Measurements from ENCODE around the gene REXO2. TPM values are rescaled to one million over a fixed set of nuclear protein-coding genes. Genes with fewer than 3 reads are reported as not detected.

The REXO2 gene
- total and polyA plus RNA-seq, 2 of the 8 experiments (the other 6 are each of a cell fraction or from before 2014, with no cell fraction given), result 111 to 114 TPM

GRCh38 chr11:114426280-114426679, 13.0 kb upstream of the REXO2 start (continued):
- TF ChIP-seq TAF1 (IDR thresholded peaks at IDR 0.05; ENCODE audit: low read depth, low read length) (no peak), TCF12 (IDR thresholded peaks at IDR 0.05; ENCODE audit: low read depth, low read length) (no peak), RBBP5 (IDR thresholded peaks at IDR 0.05; ENCODE audit: borderline replicate concordance, low read depth, low read length) (no peak), BCL11A (IDR thresholded peaks at IDR 0.05; ENCODE audit: low read depth in 2 of 2, low read length in 2 of 2) (no peak), ASH2L (IDR thresholded peaks at IDR 0.05; ENCODE audit: low read length) (no peak)

Data from H1 (cell line).